ENCODE results near the gene MARCKSL1. TPM values are rescaled to one million over a fixed set of nuclear protein-coding genes. Genes with fewer than 3 reads are reported as not detected.

Gene MARCKSL1
- total RNA-seq, 2 experiments from 2014 or later = 120 to 288 TPM

- intact Hi-C loops (cut with micrococcal nuclease; ENCODE audit: unreplicated experiment) = no loop called here
Observed at GRCh38 chr1:32353886-32354570, 18.0 kb upstream of the MARCKSL1 start.

GRCh38 chr1:32353431-32353830 lies 17.4 kb upstream of the MARCKSL1 start:
- no peak overlapping the region for H2AFZ ChIP-seq (ENCODE audit: low read length)
- no peak for DNase-seq (ENCODE audit: low spot score)
- H3K4me3 ChIP-seq (ENCODE audit: low read depth, low read length, poor library complexity, severe bottlenecking) = no peak overlapping the region
- H3K36me3 ChIP-seq (ENCODE audit: insufficient read depth, low read length) = no peaks in the 10 kb centered on the region
- H3K4me2 ChIP-seq (ENCODE audit: low read length) = no peak overlapping the region; the same call in 1 of the 2 replicates
- no peaks in the 10 kb centered on the region for H3K9me2 ChIP-seq (ENCODE audit: insufficient read depth, low read length)
- H3K27ac ChIP-seq (ENCODE audit: low read depth, low read length, poor library complexity, severe bottlenecking) = no peak overlapping the region
- H3K9me3 ChIP-seq (ENCODE audit: low read length) = peaks cover 8% of the 10 kb centered on the region; the same call in 1 of the 2 replicates
- no peaks in the 10 kb centered on the region for H3K79me2 ChIP-seq (ENCODE audit: insufficient read depth, low read depth, low read length)
- ChIA-PET CTCF (ENCODE audit: unreplicated experiment) (interaction anchor here (1.1 kb wide), 1 partner anchor 11 kb away, joined by 3 read pairs; no protein-coding TSS in a partner anchor), POLR2A (interaction anchor here (0.7 kb wide), 1 partner anchor 31 kb away, joined by 4 read pairs; no protein-coding TSS in a partner anchor)
- TF ChIP-seq EZH2phosphoT487 (IDR thresholded peaks at IDR 0.05; ENCODE audit: borderline replicate concordance, low read depth, low read length) (no peak), CTCF (conservative IDR thresholded peaks at IDR 0.05; ENCODE audit: low read length) (no peak)
- intact Hi-C loops (cut with micrococcal nuclease; ENCODE audit: unreplicated experiment) = no loop called here
- no peaks in the 10 kb centered on the region for H4K20me1 ChIP-seq (ENCODE audit: insufficient read depth, low read length)
- peaks cover 38% of the 10 kb centered on the region for H3K4me1 ChIP-seq (ENCODE audit: insufficient read depth, low read length, poor library complexity, severe bottlenecking)
- BruUV-seq (replicated peaks) = TSS peak; percentile 30

More at GRCh38 chr1:32353886-32354570, 18.0 kb upstream of the MARCKSL1 start:
- no peaks in the 10 kb centered on the region for H3K79me2 ChIP-seq (ENCODE audit: insufficient read depth, low read depth, low read length)
- DNase-seq (ENCODE audit: low spot score) = no peak
- ChIA-PET POLR2A (interaction anchor here (0.5 kb wide), 1 partner anchor 675 kb away, joined by 4 read pairs; no protein-coding TSS in a partner anchor), CTCF (ENCODE audit: unreplicated experiment) (interaction anchor here (1.1 kb wide), 1 partner anchor 11 kb away, joined by 3 read pairs; no protein-coding TSS in a partner anchor)
- no peak overlapping the region for H2AFZ ChIP-seq (ENCODE audit: low read length)
- H4K20me1 ChIP-seq (ENCODE audit: insufficient read depth, low read length) = no peaks in the 10 kb centered on the region
- no peak overlapping the region for H3K4me3 ChIP-seq (ENCODE audit: low read depth, low read length, poor library complexity, severe bottlenecking)
- H3K4me1 ChIP-seq (ENCODE audit: insufficient read depth, low read length, poor library complexity, severe bottlenecking) = peaks cover 35% of the 10 kb centered on the region
- H3K9me2 ChIP-seq (ENCODE audit: insufficient read depth, low read length) = no peaks in the 10 kb centered on the region
- no peaks in the 10 kb centered on the region for H3K36me3 ChIP-seq (ENCODE audit: insufficient read depth, low read length)
- no TSS peak for BruUV-seq (replicated peaks)
- H3K9me3 ChIP-seq (ENCODE audit: low read length) = peaks cover 8% of the 10 kb centered on the region; the same call in 1 of the 2 replicates
- no peak for TF ChIP-seq CTCF (conservative IDR thresholded peaks at IDR 0.05; ENCODE audit: low read length)
- no peak for TF ChIP-seq EZH2phosphoT487 (IDR thresholded peaks at IDR 0.05; ENCODE audit: borderline replicate concordance, low read depth, low read length)
- H3K4me2 ChIP-seq (ENCODE audit: low read length) = no peak overlapping the region
- H3K27ac ChIP-seq (ENCODE audit: low read depth, low read length, poor library complexity, severe bottlenecking) = no peak overlapping the region
